ENCODE measurements around the gene PPFIBP2.

DNA sequence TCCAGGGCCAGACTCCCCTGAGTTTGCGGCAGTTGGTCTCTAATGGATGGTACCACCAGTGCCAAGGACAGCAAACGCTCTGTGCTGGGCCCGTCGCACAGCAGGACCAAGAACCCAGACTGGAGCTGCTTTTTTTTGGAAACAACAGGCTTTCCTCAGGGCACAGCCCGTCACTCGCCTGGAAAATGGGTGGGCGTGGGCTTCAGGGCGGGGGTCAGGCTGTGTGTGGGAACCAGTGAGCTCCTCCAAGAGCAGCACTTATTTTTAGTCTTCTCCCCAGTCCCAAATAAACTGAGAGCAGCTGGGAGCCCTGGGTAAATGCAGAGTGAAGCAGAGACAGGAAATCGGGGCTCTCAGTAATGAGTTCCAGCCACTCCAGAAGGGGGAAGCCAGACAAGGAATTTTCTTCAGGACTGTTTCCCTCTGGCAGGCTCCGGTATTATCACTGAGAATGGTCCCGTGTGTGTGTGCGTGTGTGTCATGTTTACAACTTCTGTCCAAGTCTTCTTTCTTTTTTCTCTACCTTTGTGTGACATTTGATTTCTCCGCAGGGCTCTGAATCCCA is 63.0 kb downstream of the PPFIBP2 start:
- TF ChIP-seq, protein P1, sequence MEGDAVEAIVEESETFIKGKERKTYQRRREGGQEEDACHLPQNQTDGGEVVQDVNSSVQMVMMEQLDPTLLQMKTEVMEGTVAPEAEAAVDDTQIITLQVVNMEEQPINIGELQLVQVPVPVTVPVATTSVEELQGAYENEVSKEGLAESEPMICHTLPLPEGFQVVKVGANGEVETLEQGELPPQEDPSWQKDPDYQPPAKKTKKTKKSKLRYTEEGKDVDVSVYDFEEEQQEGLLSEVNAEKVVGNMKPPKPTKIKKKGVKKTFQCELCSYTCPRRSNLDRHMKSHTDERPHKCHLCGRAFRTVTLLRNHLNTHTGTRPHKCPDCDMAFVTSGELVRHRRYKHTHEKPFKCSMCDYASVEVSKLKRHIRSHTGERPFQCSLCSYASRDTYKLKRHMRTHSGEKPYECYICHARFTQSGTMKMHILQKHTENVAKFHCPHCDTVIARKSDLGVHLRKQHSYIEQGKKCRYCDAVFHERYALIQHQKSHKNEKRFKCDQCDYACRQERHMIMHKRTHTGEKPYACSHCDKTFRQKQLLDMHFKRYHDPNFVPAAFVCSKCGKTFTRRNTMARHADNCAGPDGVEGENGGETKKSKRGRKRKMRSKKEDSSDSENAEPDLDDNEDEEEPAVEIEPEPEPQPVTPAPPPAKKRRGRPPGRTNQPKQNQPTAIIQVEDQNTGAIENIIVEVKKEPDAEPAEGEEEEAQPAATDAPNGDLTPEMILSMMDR (IDR thresholded peaks at IDR 0.05; ENCODE audit: low read length), result no peak
- TF ChIP-seq EZH2phosphoT487 (IDR thresholded peaks at IDR 0.05; ENCODE audit: low read length) (no peak), EZH2 (optimal IDR thresholded peaks at IDR 0.05; ENCODE audit: low read depth, low read length) (no peak)
